Stomach (tissue), 4 donors: Measurements from ENCODE around the gene CLSTN2.

Experiments used
- CTCF ChIP-seq, 7 experiments: fragments of 450-650 bp in 4 of 7; fragments of 200-600 bp in 3 of 7; sonication (generic) in 3 of 7; IDR thresholded peaks; one replicate each; pipeline ENCODE4 v1.5.1; 2016 to 2019; ENCODE audit warnings: antibody characterized with exemption in 7 of 7, control low read depth in 2 of 7, mild to moderate bottlenecking in 1 of 7
- POLR2A ChIP-seq, 4 donors: fragments of 450-650 bp; IDR thresholded peaks; one replicate each; pipeline ENCODE4 v1.6.1; 2016; ENCODE audit warnings: antibody characterized with exemption in 4 of 4, control low read depth in 2 of 4, mild to moderate bottlenecking in 1 of 4, moderate library complexity in 1 of 4
- POLR2AphosphoS5 ChIP-seq, 3 donors: sonication (generic); formaldehyde crosslinking; IDR thresholded peaks; one replicate each; pipeline ENCODE4 v1.6.1; 2016; ENCODE audit warnings: antibody characterized with exemption in 3 of 3

GRCh38 chr3:140341203-140341602 lies 406.2 kb downstream of the CLSTN2 start:
- TF ChIP-seq CTCF (IDR thresholded peaks at IDR 0.05), result no peak
- TF ChIP-seq POLR2AphosphoS5 (IDR thresholded peaks at IDR 0.05), result no peak
- no peak for TF ChIP-seq POLR2A (IDR thresholded peaks at IDR 0.05)
